Measurements from ENCODE around the gene ABI1. TPM values are rescaled to one million over a fixed set of nuclear protein-coding genes. Genes with fewer than 3 reads are reported as not detected.
A peak's percentile ranks its signal among the peaks of the same experiment; 100 is the strongest.

Gene ABI1
- total and polyA plus RNA-seq, 9 of the 15 experiments (the other 6 are each of a cell fraction or from before 2014, with no cell fraction given): 22.1 to 52.3 (median 39.0) TPM

GRCh38 chr10:26860443-26861204 is at the start of gene ABI1 (continued):
- no peak for TF ChIP-seq HMG20A (CRISPR knock-in tag; conservative IDR thresholded peaks at IDR 0.05)
- TF ChIP-seq MLX (CRISPR knock-in tag; conservative IDR thresholded peaks at IDR 0.05): no peak
- TF ChIP-seq MEF2D (tag; conservative IDR thresholded peaks at IDR 0.05; ENCODE audit: low read depth): no peak
- no peak for TF ChIP-seq ZKSCAN8 (CRISPR knock-in tag; IDR thresholded peaks at IDR 0.05)
- no peak for TF ChIP-seq RBM25 (IDR thresholded peaks at IDR 0.05; ENCODE audit: low read depth, low read length, severe bottlenecking)
- TF ChIP-seq ZNF318 (IDR thresholded peaks at IDR 0.05; ENCODE audit: borderline replicate concordance in 1 of 2, low read depth in 1 of 2): no peak
- no peak for TF ChIP-seq SRSF7 (optimal IDR thresholded peaks at IDR 0.05; ENCODE audit: low read depth, low read length)
- no peak for TF ChIP-seq HLTF (IDR thresholded peaks at IDR 0.05)
- peak; percentile 90 for TF ChIP-seq ARHGAP35 (IDR thresholded peaks at IDR 0.05; ENCODE audit: partially characterized antibody)
- TF ChIP-seq HMG20B (CRISPR knock-in tag; IDR thresholded peaks at IDR 0.05): no peak
- TF ChIP-seq PYGO2 (tag; IDR thresholded peaks at IDR 0.05): no peak
- peak; percentile 94 for TF ChIP-seq EGR1 (conservative IDR thresholded peaks at IDR 0.05)
- no peak for TF ChIP-seq CBFA2T2 (conservative IDR thresholded peaks at IDR 0.05)
- no peak for TF ChIP-seq BMI1 (IDR thresholded peaks at IDR 0.05; ENCODE audit: low read length)
- TF ChIP-seq HINFP (tag; conservative IDR thresholded peaks at IDR 0.05; ENCODE audit: low read depth): peak; percentile 75
- TF ChIP-seq VEZF1 (CRISPR knock-in tag; IDR thresholded peaks at IDR 0.05): peak; percentile 99
